Mesendoderm (in vitro differentiated cells): ENCODE data around the gene CUX1.

ENCODE experiments used
- DNase-seq: peaks from one replicate; pipeline ENCODE4 v3.0.0; 2013
- H2AK5ac ChIP-seq: 2 replicates; pipeline ENCODE4 v1.6.1; 2013; ENCODE audit warnings: low read length, inconsistent platforms
- H2BK120ac ChIP-seq: 2 replicates; pipeline ENCODE4 v1.6.1; 2013; ENCODE audit warnings: low read depth, mild to moderate bottlenecking, low read length, moderate library complexity, mixed read lengths
- H2BK15ac ChIP-seq: replicated peaks from 2 replicates; pipeline ENCODE4 v1.6.1; 2013; ENCODE audit warnings: low read depth, mild to moderate bottlenecking, moderate library complexity
- H2BK5ac ChIP-seq: 2 replicates; pipeline ENCODE4 v1.6.1; 2013; ENCODE audit warnings: low read length, inconsistent platforms
- H3K18ac ChIP-seq: 2 replicates; pipeline ENCODE4 v1.6.1; 2013; ENCODE audit warnings: mild to moderate bottlenecking, low read length, mixed read lengths
- H3K23ac ChIP-seq: one replicate; pipeline ENCODE4 v1.6.1; 2013; ENCODE audit warnings: low read length
- H3K27ac ChIP-seq: 2 replicates; pipeline ENCODE4 v1.5.1; 2013; ENCODE audit warnings: low read depth, mild to moderate bottlenecking, inconsistent platforms, low read length, moderate library complexity
- H3K27me3 ChIP-seq: 2 replicates; pipeline ENCODE4 v1.6.1; 2013; ENCODE audit warnings: low read length, control low read depth, mild to moderate bottlenecking, inconsistent platforms; ENCODE audit not compliant: insufficient read depth, poor library complexity
- H3K36me3 ChIP-seq: 2 replicates; pipeline ENCODE4 v1.6.1; 2013; ENCODE audit warnings: low read length, inconsistent platforms; ENCODE audit not compliant: control insufficient read depth, insufficient read depth
- H3K4ac ChIP-seq: one replicate; pipeline ENCODE4 v1.6.1; 2013; ENCODE audit warnings: low read depth, mild to moderate bottlenecking, low read length, moderate library complexity
- H3K4me1 ChIP-seq: 2 replicates; pipeline ENCODE4 v1.6.1; 2013; ENCODE audit warnings: low read depth, low read length, inconsistent platforms; ENCODE audit not compliant: control insufficient read depth
- H3K4me2 ChIP-seq: 2 replicates; pipeline ENCODE4 v1.6.1; 2013; ENCODE audit warnings: low read length
- H3K4me3 ChIP-seq: 2 replicates; pipeline ENCODE4 v1.5.1; 2013; ENCODE audit warnings: mild to moderate bottlenecking, low read length
- H3K56ac ChIP-seq: one replicate; pipeline ENCODE4 v1.6.1; 2013; ENCODE audit warnings: low read length
- H3K79me1 ChIP-seq: 2 replicates; pipeline ENCODE4 v1.6.1; 2013; ENCODE audit warnings: low read length, inconsistent platforms
- H3K79me2 ChIP-seq: 2 replicates; pipeline ENCODE4 v1.6.1; 2013; ENCODE audit warnings: mild to moderate bottlenecking, low read length; ENCODE audit not compliant: control insufficient read depth, insufficient read depth
- H3K9ac ChIP-seq: 2 replicates; pipeline ENCODE4 v1.6.1; 2013; ENCODE audit warnings: low read length, inconsistent platforms
- H4K5ac ChIP-seq: one replicate; pipeline ENCODE4 v1.6.1; 2013; ENCODE audit warnings: low read length
- H4K8ac ChIP-seq: one replicate; pipeline ENCODE4 v1.6.1; 2013; ENCODE audit warnings: low read depth, mild to moderate bottlenecking, control low read depth, low read length, moderate library complexity
- WGBS: extraction: QIAGEN DNeasy Blood & Tissue Kit; methylation state at CpG from one replicate; pipeline ENCODE4 v1.1.7; 2013; ENCODE audit warnings: low lambda C conversion rate, missing lambda C conversion rate; ENCODE audit not compliant: insufficient coverage; ENCODE audit errors: extremely low coverage; 5-methylcytosine and 5-hydroxymethylcytosine counted together

The CUX1 gene

DNA sequence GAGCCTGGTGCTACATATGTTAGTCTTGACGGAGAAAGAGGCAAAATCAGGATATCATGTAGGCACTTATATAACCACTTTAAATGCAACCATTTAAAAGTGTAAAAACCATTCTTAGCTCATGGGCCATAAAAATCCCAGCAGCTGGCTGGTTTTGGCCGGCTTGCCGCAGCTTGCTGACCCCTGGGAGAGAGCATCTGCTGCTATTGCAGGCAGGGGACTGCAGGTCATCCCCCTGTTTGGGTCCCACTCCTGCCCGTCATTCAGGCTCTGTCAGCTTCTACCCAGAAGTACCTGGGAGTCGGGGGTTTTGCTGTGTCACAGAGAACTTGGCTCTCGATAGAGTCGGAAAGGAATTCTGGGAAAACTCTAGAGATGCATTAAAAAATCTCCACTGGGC, 187.4 kb downstream of the CUX1 start:
- Histone ChIP-seq H3K56ac (no peak overlapping the region), H3K36me3 (no peaks in the 10 kb centered on the region), H3K79me1 (peaks cover 24% of the 10 kb centered on the region), H3K9ac (no peak overlapping the region), H2AK5ac (no peak overlapping the region), H3K4me2 (no peak overlapping the region), H3K27me3 (no peaks in the 10 kb centered on the region), H3K4me3 (no peak overlapping the region), H4K5ac (no peak overlapping the region), H2BK5ac (no peak overlapping the region), H3K27ac (no peak overlapping the region), H2BK15ac (no peak overlapping the region), H3K18ac (no peak overlapping the region), H4K8ac (no peak overlapping the region), H3K4ac (no peak overlapping the region), H3K79me2 (peaks cover 29% of the 10 kb centered on the region), H3K23ac (no peak overlapping the region), H3K4me1 (no peaks in the 10 kb centered on the region), H2BK120ac (no peak overlapping the region)
- no peak for DNase-seq
- WGBS, result no CpG with 5 or more reads among the region's 7 CpGs

DNA sequence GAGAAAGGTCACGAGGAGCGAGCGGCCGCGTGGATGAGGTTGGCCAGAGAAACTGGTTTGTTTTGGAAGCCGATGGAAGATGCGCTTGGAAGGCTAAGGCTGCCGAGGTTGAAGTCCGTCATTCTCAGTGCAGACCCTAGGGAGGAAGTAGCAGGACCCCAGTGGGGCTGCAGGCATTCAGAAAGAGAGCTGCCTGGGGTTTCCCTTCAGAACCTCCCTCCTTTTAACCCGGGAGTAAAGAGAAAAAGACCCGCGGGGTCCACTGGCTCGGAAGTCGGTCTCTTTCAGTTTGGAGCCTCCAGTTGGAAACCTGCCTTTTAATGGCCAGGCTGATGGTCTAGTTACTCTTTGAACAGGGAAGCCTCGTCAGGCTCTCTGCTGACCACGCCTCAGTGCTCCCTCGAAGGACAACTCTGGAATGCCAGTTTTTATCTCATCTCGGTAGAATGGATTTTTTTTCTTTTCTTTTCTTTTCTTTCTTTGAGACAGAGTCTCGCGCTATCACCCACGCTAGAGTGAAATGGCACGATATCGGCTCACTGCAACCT, 188.6 kb downstream of the CUX1 start:
- Histone ChIP-seq H3K18ac (no peak overlapping the region), H2BK120ac (no peak overlapping the region), H3K4me2 (no peak overlapping the region), H3K9ac (no peak overlapping the region), H3K27ac (no peak overlapping the region), H3K56ac (no peak overlapping the region), H3K79me2 (peaks cover 21% of the 10 kb centered on the region), H2BK15ac (no peak overlapping the region), H3K4ac (no peak overlapping the region), H4K5ac (no peak overlapping the region), H4K8ac (no peak overlapping the region), H2BK5ac (no peak overlapping the region), H3K4me1 (no peaks in the 10 kb centered on the region), H3K27me3 (no peaks in the 10 kb centered on the region), H3K4me3 (no peak overlapping the region), H3K23ac (no peak overlapping the region), H2AK5ac (no peak overlapping the region), H3K79me1 (peaks cover 23% of the 10 kb centered on the region), H3K36me3 (no peaks in the 10 kb centered on the region)
- no peak for DNase-seq
- no CpG with 5 or more reads among the region's 23 CpGs for WGBS

DNA sequence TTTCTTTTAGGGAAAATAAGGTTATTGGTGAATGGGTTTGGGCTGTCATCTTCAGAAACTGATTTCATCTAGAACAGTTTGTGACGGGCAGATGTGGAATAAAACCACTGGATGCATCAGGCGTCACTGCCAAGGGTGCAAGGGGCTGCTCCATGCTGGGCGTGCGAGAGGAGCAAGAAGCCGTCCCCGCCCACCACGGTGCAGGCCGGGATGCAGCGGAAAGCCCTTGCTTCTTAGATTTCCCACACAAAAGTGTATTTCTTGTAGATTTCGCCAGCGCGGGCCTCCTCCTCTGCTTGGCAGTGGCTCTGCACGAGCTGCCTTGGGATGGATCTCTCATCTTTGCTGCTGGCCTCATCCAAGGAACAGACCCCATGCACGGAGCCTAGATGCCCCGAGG, 189.3 kb downstream of the CUX1 start:
- H3K36me3 ChIP-seq, result no peaks in the 10 kb centered on the region

DNA sequence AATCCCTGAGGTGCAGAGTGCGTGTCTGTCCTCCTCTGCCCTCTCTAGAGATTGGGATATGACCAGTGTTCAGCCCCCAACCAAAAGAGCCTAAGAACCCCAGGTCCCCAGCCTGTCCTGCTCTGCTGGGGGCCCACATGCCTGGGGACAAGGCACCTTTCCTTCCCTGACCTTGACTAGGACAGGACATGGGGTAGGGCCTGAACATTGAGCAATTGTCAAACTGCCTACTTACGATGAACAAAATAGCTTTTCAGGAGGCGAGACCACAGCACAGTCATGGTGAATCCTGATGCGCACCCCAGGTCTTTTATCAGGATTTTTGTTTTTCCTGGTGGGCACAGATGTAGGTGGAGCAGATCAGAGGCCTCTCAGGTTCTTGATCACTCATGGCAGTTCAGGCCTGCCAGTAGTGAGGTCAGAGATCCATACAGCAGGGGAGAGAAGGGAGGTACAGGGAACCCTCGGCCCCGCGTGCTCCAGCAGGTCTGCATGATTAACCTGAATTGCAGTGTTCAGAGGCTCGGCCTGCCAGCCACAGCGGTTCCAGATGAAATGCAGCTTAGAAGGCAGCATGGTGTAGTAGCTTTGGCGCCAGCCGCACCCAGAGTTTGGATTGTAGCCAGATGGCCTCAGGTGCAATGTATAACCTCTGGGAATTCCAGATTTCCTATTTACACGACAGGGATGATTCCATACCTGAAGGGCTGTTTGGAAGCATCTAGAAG, 191.3 kb downstream of the CUX1 start:
- Histone ChIP-seq H3K36me3 (no peaks in the 10 kb centered on the region), H3K23ac (no peak overlapping the region), H3K27ac (no peak overlapping the region), H4K8ac (no peak overlapping the region), H3K18ac (no peak overlapping the region), H3K4me3 (no peak overlapping the region), H2BK15ac (no peak overlapping the region), H3K4ac (no peak overlapping the region), H3K27me3 (no peaks in the 10 kb centered on the region), H4K5ac (no peak overlapping the region), H3K79me2 (peaks cover 16% of the 10 kb centered on the region), H2BK120ac (no peak overlapping the region), H3K4me2 (no peak overlapping the region), H2BK5ac (no peak overlapping the region), H3K56ac (no peak overlapping the region), H3K79me1 (peaks cover 22% of the 10 kb centered on the region), H2AK5ac (no peak overlapping the region), H3K4me1 (no peaks in the 10 kb centered on the region), H3K9ac (no peak overlapping the region)
- WGBS, result no CpG with 5 or more reads among the region's 12 CpGs
- DNase-seq, result no peak

More for the DNA sequence above, 189.3 kb downstream of the CUX1 start:
- Histone ChIP-seq H3K18ac (no peak overlapping the region), H2BK15ac (no peak overlapping the region), H3K4me1 (no peaks in the 10 kb centered on the region), H4K5ac (no peak overlapping the region), H3K4me2 (no peak overlapping the region), H3K79me2 (peaks cover 19% of the 10 kb centered on the region), H2AK5ac (no peak overlapping the region), H2BK5ac (no peak overlapping the region), H3K4ac (no peak overlapping the region), H3K79me1 (peaks cover 25% of the 10 kb centered on the region), H2BK120ac (no peak overlapping the region), H3K27me3 (no peaks in the 10 kb centered on the region), H4K8ac (no peak overlapping the region), H3K4me3 (no peak overlapping the region), H3K27ac (no peak overlapping the region), H3K56ac (no peak overlapping the region), H3K23ac (no peak overlapping the region), H3K9ac (no peak overlapping the region)
- DNase-seq, result no peak
- WGBS, result no CpG with 5 or more reads among the region's 15 CpGs

DNA sequence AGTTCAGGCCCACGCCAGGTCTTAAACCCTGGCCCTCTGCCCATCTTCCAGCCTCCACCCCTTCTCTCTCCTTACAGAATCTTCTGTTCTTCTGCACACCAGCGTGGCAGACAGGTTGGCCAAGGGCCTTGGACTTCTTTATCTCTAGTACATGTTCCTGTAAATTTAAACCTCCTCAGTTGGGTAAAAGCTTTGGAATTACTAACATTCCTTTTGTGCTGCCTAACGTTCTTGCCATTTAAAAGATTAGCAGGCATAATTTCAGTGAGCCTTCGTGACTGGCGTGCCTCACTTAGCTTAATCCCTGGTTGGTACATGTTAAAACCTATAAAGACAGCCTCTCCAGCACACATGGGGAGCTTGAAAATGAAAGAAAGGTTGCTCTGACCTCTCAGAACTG, 192.2 kb downstream of the CUX1 start:
- Histone ChIP-seq H2BK15ac (no peak overlapping the region), H3K27ac (no peak overlapping the region), H4K5ac (no peak overlapping the region), H3K4me3 (no peak overlapping the region), H4K8ac (no peak overlapping the region), H3K4me1 (no peaks in the 10 kb centered on the region), H3K79me2 (peaks cover 9% of the 10 kb centered on the region), H3K27me3 (no peaks in the 10 kb centered on the region), H3K4me2 (no peak overlapping the region), H3K79me1 (peaks cover 23% of the 10 kb centered on the region), H3K36me3 (no peaks in the 10 kb centered on the region), H3K23ac (no peak overlapping the region), H3K18ac (no peak overlapping the region), H2BK5ac (no peak overlapping the region), H3K56ac (no peak overlapping the region), H2BK120ac (no peak overlapping the region), H2AK5ac (no peak overlapping the region), H3K4ac (no peak overlapping the region), H3K9ac (no peak overlapping the region)
- WGBS, result no CpG with 5 or more reads among the region's 5 CpGs
- DNase-seq, result peak; percentile 63
